B cell (primary cell): ENCODE measurements around the gene TBATA. TPM values are rescaled to one million over a fixed set of nuclear protein-coding genes. Genes with fewer than 3 reads are reported as not detected.

Experiments
- ATAC-seq: fragments of 200-7000 bp; cut with Tn5 transposase; one replicate; pipeline ENCODE4 v1.10.0; 2021; ENCODE audit warnings: low read depth, mild to moderate bottlenecking, moderate number of reproducible peaks, moderate library complexity
- CTCF ChIA-PET: fragments of 350-600 bp; sonication (Branson Sonifier 250); formaldehyde crosslinking; loops from one replicate; lab custom pipeline; 2021; ENCODE audit warnings: antibody characterized with exemption, inconsistent platforms; lab: Charles Lee
- POLR2A ChIA-PET: fragments of 350-600 bp; sonication (Branson Sonifier 250); formaldehyde crosslinking; loops from one replicate; lab custom pipeline; 2021; ENCODE audit warnings: antibody characterized with exemption; lab: Charles Lee
- DNase-seq: peaks from one replicate; pipeline ENCODE4 v3.0.0; 2013
- H2AFZ ChIP-seq: 2 replicates; pipeline ENCODE4 v1.6.1; 2012; ENCODE audit warnings: mild to moderate bottlenecking, low read depth, low read length; ENCODE audit not compliant: insufficient read depth, poor library complexity, severe bottlenecking
- H3K27ac ChIP-seq, 2 donors: 1 replicate in 1 of 2; 2 replicates in 1 of 2; pipeline ENCODE4 v1.5.1; 2012 to 2013; ENCODE audit warnings: low read length in 2 of 2, mild to moderate bottlenecking in 2 of 2, moderate library complexity in 1 of 2
- H3K27me3 ChIP-seq, 4 experiments: fragments of 200-600 bp in 1 of 4; sonication (generic) in 1 of 4; replicated peaks in 1 of 4; 1 replicate in 2 of 4; 2 replicates in 2 of 4; pipeline versions ENCODE4 v1.6.1 to v1.7.0; 2013 to 2016; ENCODE audit warnings: low read length in 3 of 4, mild to moderate bottlenecking in 2 of 4, mixed read lengths in 1 of 4, moderate library complexity in 1 of 4; ENCODE audit not compliant: insufficient read depth in 4 of 4, control insufficient read depth in 3 of 4; ENCODE audit errors: control extremely low read depth in 1 of 4
- H3K36me3 ChIP-seq, 2 experiments: replicated peaks in 1 of 2; 1 replicate in 1 of 2; 2 replicates in 1 of 2; pipeline versions ENCODE4 v1.6.1 to v1.7.1; 2013; ENCODE audit warnings: low read length in 1 of 2; ENCODE audit not compliant: insufficient read depth in 2 of 2, control insufficient read depth in 1 of 2; ENCODE audit errors: control extremely low read depth in 1 of 2, extremely low read depth in 1 of 2
- H3K4me1 ChIP-seq, 2 donors: fragments of 200-600 bp in 1 of 2; sonication (generic) in 1 of 2; 1 replicate in 1 of 2; 2 replicates in 1 of 2; pipeline versions ENCODE4 v1.5.1 to v1.6.1; 2013 to 2017; ENCODE audit warnings: low read length in 2 of 2; ENCODE audit not compliant: control insufficient read depth in 2 of 2, insufficient read depth in 2 of 2
- H3K4me2 ChIP-seq: replicated peaks from 2 replicates; pipeline ENCODE3; 2012; ENCODE audit warnings: mild to moderate bottlenecking, low read depth, low read length; ENCODE audit not compliant: poor library complexity, severe bottlenecking
- H3K4me3 ChIP-seq, 5 experiments: fragments of 200-600 bp in 1 of 5; sonication (generic) in 1 of 5; 1 replicate in 3 of 5; 2 replicates in 2 of 5; pipeline versions ENCODE4 v1.5.1 to v1.7.0; 2011 to 2016; ENCODE audit warnings: low read length in 4 of 5, mild to moderate bottlenecking in 4 of 5, low read depth in 2 of 5, control low read depth in 1 of 5, moderate library complexity in 1 of 5; ENCODE audit not compliant: insufficient read depth in 1 of 5; ENCODE audit errors: control extremely low read depth in 1 of 5, extremely low read depth in 1 of 5
- H3K79me2 ChIP-seq: fragments of 200-600 bp; sonication (generic); one replicate; pipeline ENCODE4 v1.6.0; 2016; ENCODE audit warnings: low read length; ENCODE audit not compliant: control insufficient read depth, insufficient read depth
- H3K9ac ChIP-seq: fragments of 200-600 bp; sonication (generic); 2 replicates; pipeline ENCODE4 v1.6.1; 2017; ENCODE audit warnings: mild to moderate bottlenecking, low read length, moderate library complexity
- H3K9me3 ChIP-seq, 3 donors: one replicate each; pipeline versions ENCODE4 v1.6.1 to v1.7.1; 2013; ENCODE audit warnings: low read length in 2 of 3; ENCODE audit not compliant: control insufficient read depth in 2 of 3, insufficient read depth in 1 of 3; ENCODE audit errors: control extremely low read depth in 1 of 3
- H4K20me1 ChIP-seq: 2 replicates; pipeline ENCODE4 v1.6.0; 2012; ENCODE audit warnings: mild to moderate bottlenecking, low read length; ENCODE audit not compliant: insufficient read depth, control insufficient read depth, poor library complexity, severe bottlenecking
- H3K27ac Mint-ChIP-seq: one replicate; pipeline ENCODE4 v1.8.0; 2021; ENCODE audit warnings: mixed read lengths
- H3K27me3 Mint-ChIP-seq: one replicate; pipeline ENCODE4 v1.8.0; 2021; ENCODE audit warnings: mixed read lengths
- H3K4me1 Mint-ChIP-seq: one replicate; pipeline ENCODE4 v1.8.0; 2021; ENCODE audit warnings: mixed read lengths
- H3K4me3 Mint-ChIP-seq: one replicate; pipeline ENCODE4 v1.8.0; 2021; ENCODE audit warnings: mixed read lengths
- H3K9me3 Mint-ChIP-seq: one replicate; pipeline ENCODE4 v1.8.0; 2022; ENCODE audit warnings: mixed read lengths; ENCODE audit not compliant: insufficient read depth
- EZH2 ChIP-seq: IDR thresholded peaks from 2 replicates; pipeline ENCODE4 v1.6.1; 2012; ENCODE audit warnings: borderline replicate concordance, low read depth, mild to moderate bottlenecking, moderate library complexity, low read length; ENCODE audit not compliant: insufficient read depth, poor library complexity, severe bottlenecking
- WGBS: methylation state at CpG from one replicate; pipeline ENCODE4 v1.1.5; 2013; ENCODE audit warnings: missing lambda C conversion rate; ENCODE audit not compliant: insufficient coverage; 5-methylcytosine and 5-hydroxymethylcytosine counted together
- intact Hi-C: fragments of 100-400 bp; cut with micrococcal nuclease; formaldehyde crosslinking; loops from one replicate; pipeline ENCODE4 v1.10.0; 2022
- polyA plus RNA-seq: library from polyadenylated mRNA; depleted of rRNA; stranded (reverse); fragments of >200 nt; gene quantifications from 2 replicates; pipeline ENCODE4 v1.2.3, GENCODE V29; 2012
- total RNA-seq, 2 donors: library from RNA; stranded (reverse); fragments of 120-200 nt in 1 of 2; gene quantifications; 1 replicate in 1 of 2; 2 replicates in 1 of 2; pipeline versions ENCODE4 v1.2.3 to v1.2.4, GENCODE V29; 2013 to 2022
- TF ChIP-seq, protein P1 (sequence below): fragments of 200-600 bp; IDR thresholded peaks from one replicate; pipeline ENCODE4 v1.8.0; 2022; ENCODE audit warnings: antibody characterized with exemption, mild to moderate bottlenecking

Gene TBATA
- total and polyA plus RNA-seq, 2 donors (not counting 1 experiment from before 2014, with no cell fraction given) = not detected

DNA sequence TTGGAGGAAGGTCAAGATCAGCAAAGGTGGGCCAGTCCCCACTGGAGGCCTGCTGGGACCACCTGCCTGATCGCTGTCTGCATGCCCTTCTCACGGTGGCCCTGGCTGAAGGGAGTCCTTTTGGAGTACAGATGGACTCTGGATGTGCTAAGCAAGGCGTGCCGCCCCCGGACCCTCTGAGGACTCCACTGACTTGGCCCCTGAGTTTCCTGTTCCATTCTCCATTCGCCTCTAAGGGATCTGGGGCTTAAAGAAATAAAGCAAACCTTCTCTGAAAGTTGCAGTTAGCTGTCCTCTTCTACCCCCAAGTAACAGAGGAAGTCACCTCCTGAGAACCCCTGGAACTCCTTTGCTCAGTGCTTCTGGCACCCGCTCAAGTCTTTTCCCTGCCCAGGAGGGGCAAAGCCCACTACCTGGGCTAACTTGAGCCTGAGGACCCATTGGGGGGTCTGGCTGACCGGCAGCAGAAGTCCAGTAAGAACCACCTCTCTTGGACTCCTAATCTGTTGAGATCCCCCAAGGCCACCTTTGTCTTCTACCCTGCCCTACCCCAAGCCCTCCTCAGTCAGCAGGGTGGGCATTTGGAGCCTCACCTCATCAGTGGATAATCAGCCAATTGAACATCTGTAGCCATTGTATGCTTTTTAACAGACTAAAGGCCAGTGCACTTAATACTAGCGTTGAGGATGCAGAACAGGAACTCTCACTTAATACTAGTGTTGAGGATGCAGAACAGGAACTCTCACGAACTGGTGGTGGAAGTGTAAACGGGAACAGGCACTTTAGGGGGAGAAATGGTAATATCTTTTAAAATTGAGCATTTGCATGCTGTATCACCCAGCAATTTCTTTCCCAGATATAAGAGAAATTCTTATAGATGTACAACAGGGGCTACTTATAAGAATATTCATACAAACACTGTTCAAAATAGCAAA is 2.2 kb downstream of the TBATA start:
- Histone ChIP-seq H2AFZ (no peak overlapping the region), H3K9me3 (no peaks in the 10 kb centered on the region), H3K27ac (no peak overlapping the region), H3K27me3 (peaks cover 0 to 4% (median 0%) of the 10 kb centered on the region in 4 experiments), H3K79me2 (no peaks in the 10 kb centered on the region), H3K4me3 (no peak overlapping the region), H3K36me3 (no peaks in the 10 kb centered on the region), H3K9ac (no peak overlapping the region), H3K4me2 (no peak overlapping the region), H4K20me1 (no peaks in the 10 kb centered on the region), H3K4me1 (no peaks in the 10 kb centered on the region)
- DNase-seq (no peak), ATAC-seq (no peak)
- Mint-ChIP-seq H3K4me3 (no peak overlapping the region), H3K9me3 (no peaks in the 10 kb centered on the region), H3K27me3 (peaks cover 3% of the 10 kb centered on the region), H3K27ac (no peak overlapping the region), H3K4me1 (no peaks in the 10 kb centered on the region)
- intact Hi-C loops = no loop called here
- POLR2A ChIA-PET = no interaction called here
- CTCF ChIA-PET = no interaction called here
- no peak for TF ChIP-seq EZH2
- TF ChIP-seq, protein P1, sequence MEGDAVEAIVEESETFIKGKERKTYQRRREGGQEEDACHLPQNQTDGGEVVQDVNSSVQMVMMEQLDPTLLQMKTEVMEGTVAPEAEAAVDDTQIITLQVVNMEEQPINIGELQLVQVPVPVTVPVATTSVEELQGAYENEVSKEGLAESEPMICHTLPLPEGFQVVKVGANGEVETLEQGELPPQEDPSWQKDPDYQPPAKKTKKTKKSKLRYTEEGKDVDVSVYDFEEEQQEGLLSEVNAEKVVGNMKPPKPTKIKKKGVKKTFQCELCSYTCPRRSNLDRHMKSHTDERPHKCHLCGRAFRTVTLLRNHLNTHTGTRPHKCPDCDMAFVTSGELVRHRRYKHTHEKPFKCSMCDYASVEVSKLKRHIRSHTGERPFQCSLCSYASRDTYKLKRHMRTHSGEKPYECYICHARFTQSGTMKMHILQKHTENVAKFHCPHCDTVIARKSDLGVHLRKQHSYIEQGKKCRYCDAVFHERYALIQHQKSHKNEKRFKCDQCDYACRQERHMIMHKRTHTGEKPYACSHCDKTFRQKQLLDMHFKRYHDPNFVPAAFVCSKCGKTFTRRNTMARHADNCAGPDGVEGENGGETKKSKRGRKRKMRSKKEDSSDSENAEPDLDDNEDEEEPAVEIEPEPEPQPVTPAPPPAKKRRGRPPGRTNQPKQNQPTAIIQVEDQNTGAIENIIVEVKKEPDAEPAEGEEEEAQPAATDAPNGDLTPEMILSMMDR = no peak
- 90% methylated on average over 8 of the region's 11 CpGs for WGBS

DNA sequence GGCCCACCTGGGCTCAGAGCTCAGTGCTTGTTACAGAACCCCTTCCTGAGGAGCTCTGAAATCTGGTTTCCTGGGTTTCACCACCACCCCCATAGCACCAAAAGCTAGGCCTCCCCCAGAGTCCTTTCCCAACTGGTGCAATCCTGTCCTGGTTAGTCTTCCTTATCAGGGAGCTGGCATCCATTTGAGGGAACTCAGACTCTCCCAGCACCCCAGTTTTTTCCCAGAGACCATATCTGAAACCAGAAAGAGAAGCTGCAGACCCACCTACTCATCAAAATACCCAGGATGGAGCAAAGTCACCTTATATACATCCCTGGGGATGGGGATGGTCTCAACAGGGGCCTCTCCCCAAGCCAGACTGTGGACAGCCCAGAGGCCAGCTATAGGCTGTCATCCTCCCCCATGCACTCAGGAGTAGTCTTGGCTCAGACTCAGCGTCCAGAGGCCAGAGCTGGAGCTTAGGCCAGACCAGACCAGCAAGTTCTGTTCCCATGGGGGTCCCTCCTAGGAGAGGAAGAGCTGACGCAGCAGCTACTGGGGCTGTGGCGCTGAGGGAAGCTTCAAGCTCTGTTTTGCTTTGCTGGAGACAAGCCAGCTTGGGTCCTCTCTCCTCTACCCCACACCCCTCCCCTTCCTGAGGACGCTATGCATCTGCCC is 3.0 kb downstream of the TBATA start:
- H3K27me3 ChIP-seq = peaks cover 0 to 4% (median 0%) of the 10 kb centered on the region in 4 experiments
- H3K4me1 ChIP-seq = no peaks in the 10 kb centered on the region
- H4K20me1 ChIP-seq = no peaks in the 10 kb centered on the region
- Mint-ChIP-seq H3K4me1 (no peaks in the 10 kb centered on the region), H3K27ac (no peak overlapping the region), H3K27me3 (peaks cover 3% of the 10 kb centered on the region), H3K9me3 (no peaks in the 10 kb centered on the region), H3K4me3 (no peak overlapping the region)
- H3K4me3 ChIP-seq = no peak overlapping the region
- intact Hi-C loops = no loop called here
- H3K36me3 ChIP-seq = no peaks in the 10 kb centered on the region
- DNase-seq = no peak
- H3K9me3 ChIP-seq = no peaks in the 10 kb centered on the region
- H3K4me2 ChIP-seq = no peak overlapping the region
- POLR2A ChIA-PET = no interaction called here
- 27% methylated on average over 4 of the region's 4 CpGs for WGBS
- no peak overlapping the region for H2AFZ ChIP-seq
- ATAC-seq = no peak
- H3K27ac ChIP-seq = no peak overlapping the region
- CTCF ChIA-PET = no interaction called here
- no peaks in the 10 kb centered on the region for H3K79me2 ChIP-seq
- no peak overlapping the region for H3K9ac ChIP-seq
- TF ChIP-seq EZH2 = no peak
- TF ChIP-seq, protein P1 = no peak
